Fibroblast of skin of scalp (primary cell): ENCODE data around the gene TIAL1.
A peak's percentile ranks its signal among the peaks of the same experiment; 100 is the strongest.
"Not testable (repeated sequence)": the region's sequence is repeated elsewhere in the genome, so short reads cannot be mapped to it uniquely, and the experiment has no call there.

Experiments used
- DNase-seq: peaks from one replicate; pipeline ENCODE4 v3.0.0-alpha.2; 2013

TIAL1 gene

DNA sequence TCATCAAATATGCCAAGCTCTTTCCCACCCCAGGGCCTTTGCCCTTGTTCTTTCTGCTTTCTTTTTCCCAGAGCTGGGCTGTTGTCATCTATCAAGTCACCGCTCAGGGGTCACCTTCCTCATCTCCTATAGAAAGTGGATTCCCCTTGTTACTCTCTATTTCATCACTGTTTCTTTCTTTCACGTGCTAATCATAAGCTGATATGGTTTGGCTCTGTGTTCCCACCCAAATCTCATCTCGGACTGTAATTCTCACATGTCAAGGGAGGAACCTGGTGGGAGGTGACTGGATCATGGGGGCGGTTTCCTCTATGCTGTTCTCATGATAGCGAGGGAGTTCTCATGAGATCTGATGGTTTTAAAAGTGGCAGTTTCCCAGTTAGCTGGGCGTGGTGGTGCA is 17.0 kb upstream of the TIAL1 start:
- DNase-seq: no peak

GRCh38 chr10:119611433-119611832 is 14.7 kb upstream of the TIAL1 start:
- no peak for DNase-seq

- no peak for DNase-seq
Measured at GRCh38 chr10:119609516-119609915, 12.8 kb upstream of the TIAL1 start.

GRCh38 chr10:119608316-119609155 is 11.8 kb upstream of the TIAL1 start:
- DNase-seq: no peak

DNA sequence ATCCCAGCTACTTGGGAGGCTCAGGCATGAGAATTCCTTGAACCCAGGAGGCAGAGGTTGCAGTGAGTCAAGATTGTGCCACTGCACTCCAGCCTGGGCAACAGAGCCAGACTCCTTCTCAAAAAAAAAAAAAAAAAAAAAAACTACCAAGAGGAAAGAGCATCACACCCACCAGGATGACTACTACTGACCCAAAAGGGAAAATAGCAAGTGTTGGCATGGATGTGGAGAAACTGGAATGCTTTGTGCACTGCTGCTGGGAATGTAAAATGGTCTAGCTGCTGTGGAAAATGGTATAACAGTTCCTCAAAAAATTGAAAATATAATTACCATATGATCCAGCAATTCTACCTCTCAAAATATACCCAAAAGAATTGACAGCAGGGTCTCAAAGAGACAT is 7.7 kb upstream of the TIAL1 start:
- no peak for DNase-seq

- peak; percentile 19 for DNase-seq
Measured at GRCh38 chr10:119602241-119603095, 5.7 kb upstream of the TIAL1 start.

DNA sequence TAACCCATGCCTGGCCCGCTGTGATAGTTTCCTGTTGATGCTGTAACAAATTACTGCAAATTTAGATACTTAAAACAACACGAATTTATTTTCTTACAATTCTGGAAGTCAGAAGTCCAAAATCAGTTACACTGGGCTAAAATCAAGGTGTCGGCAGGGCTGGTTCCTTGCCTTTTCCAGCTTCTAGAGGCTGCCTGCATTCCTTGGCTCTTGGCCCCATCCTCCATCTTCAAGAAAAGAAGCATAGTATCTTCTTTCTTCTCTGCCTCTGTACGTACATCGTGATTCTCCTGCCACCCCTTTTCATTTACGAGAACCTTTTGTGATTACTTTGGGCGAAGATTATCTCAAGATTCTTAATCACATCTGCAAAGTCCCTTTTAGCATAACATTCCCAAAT is 1.6 kb upstream of the TIAL1 start:
- no peak for DNase-seq

DNA sequence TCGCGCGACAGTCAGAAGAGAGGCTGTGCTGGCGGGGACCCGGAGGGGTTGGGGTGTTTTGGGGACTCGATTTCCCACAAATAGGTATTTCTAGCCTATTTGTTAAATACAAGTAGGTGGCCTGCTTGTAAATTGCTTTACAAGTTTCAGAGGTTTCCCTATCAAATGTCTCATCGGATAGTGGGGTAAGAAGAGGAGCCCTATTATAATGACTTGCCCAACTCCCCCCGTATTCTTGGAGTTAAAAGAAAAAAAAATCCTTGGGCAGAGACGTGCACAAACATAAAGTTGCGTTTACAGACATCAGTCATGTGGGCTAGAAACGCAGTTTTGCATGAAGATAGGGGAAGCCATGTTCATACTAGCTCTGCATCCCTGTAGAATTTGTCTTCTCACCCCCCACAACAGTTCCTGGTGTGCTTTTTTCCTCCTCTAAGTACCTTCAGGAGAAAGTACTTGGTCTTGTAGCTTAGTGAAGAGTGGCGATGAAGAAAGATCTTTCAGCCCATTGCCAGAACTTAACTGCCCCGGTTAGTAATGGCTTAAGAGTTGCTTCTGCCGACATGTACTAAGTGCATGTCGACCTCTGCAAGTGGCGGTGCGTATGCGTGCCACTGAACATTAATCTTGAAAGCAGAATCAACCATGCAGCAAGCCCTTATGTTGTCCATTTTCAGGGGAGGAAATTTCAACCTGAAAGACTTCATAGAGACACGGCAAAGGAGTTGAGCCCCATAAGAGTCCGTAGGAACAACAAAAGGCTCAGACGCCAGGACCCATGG is 832 bp upstream of the TIAL1 start:
- no peak for DNase-seq

GRCh38 chr10:119595676-119596515 is 868 bp downstream of the TIAL1 start:
- DNase-seq: peak; percentile 56

DNA sequence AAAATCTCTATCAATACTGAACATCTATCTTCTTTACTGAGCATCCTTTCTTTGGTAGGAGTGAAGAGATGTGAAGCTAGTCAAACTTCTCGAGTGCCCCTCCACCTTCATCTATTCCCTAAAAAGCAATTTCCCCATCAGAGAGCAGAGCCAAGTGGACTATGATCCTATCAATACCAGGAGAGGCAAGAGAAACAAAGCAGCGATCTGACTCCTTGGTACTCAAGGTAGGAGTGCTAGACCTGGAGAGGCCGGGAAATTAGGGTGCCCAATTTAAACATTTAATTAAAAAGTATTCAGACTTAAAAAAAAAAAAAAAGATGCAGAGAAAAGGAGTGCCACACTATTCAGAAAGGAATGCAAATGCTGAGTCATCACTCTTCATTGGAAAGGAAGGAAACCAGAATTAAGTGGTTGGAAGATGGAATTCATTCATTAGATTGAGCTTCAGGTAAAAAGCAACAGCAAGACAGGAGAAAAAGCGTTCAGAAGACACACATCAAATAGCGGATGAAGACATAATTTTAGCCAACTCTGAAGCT is 1.6 kb downstream of the TIAL1 start:
- DNase-seq: peak; percentile 60

- DNase-seq: no peak
Measured at GRCh38 chr10:119588071-119588470, 8.7 kb downstream of the TIAL1 start.

DNA sequence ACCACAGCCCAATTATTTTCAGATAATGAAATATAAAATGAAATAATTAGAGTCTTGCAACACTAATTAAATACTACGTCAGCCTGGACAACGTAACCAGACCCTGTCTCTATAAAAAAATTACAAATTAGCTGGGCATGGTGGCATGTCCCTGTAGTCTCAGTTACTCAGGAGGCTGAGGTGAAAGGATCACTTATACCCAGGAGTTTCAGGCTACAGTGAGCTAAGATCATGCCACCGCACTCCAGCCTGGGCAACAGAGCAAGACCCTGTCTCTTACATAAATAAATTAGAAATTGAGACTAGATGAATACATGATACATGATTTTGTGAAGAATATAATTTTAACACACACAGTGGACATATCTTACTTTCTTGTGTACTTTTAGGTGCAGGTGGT is 18.4 kb downstream of the TIAL1 start:
- DNase-seq: no peak

GRCh38 chr10:119575991-119576390 is 20.8 kb downstream of the TIAL1 start:
- DNase-seq: no peak

GRCh38 chr10:119575506-119575905 is 21.3 kb downstream of the TIAL1 start:
- peak; percentile 26 for DNase-seq

GRCh38 chr10:119567978-119568377 is 28.8 kb downstream of the TIAL1 start:
- no peak for DNase-seq

GRCh38 chr10:119562097-119562496 is 34.7 kb downstream of the TIAL1 start:
- no peak for DNase-seq

DNA sequence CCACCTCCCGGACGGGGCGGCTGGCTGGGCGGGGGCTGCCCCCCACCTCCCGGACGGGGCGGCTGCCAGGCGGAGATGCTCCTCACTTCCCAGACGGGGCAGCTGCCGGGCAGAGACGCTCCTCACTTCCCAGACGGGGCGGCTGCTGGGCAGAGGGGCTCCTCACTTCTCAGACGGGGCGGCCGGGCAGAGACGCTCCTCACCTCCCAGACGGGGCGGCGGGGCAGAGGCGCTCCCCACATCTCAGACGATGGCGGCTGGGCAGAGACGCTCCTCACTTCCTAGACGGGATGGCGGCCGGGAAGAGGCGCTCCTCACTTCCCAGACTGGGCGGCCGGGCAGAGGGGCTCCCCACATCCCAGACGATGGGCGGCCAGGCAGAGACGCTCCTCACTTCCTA is 37.3 kb downstream of the TIAL1 start:
- DNase-seq: not testable (repeated sequence)

DNA sequence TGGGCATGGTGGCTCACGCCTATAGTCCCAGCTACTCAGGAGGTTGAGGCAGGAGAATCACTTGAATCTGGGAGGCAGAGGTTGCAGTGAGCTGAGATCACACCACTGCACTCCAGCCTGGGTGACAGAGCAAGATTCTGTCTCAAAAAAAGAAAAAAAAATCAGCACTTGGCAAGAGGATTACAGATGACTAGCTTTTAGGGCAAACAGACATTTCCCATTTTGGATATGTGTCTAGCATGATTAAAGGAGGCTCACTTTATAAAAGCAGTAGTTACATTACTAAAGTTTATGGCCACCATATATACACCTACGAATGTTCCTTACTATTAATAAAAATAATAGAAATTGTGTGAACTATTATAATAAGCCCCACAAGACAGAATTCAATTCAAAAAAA is 40.7 kb downstream of the TIAL1 start:
- DNase-seq: not testable (repeated sequence)

- DNase-seq: no peak
Measured at GRCh38 chr10:119555178-119555784, 41.5 kb downstream of the TIAL1 start.

GRCh38 chr10:119550827-119551226 is 45.9 kb downstream of the TIAL1 start:
- no peak for DNase-seq
